BJ (cell line): ENCODE results near the gene SLC17A1. TPM values are rescaled to one million over a fixed set of nuclear protein-coding genes. Genes with fewer than 3 reads are reported as not detected.

Experiments
- CTCF ChIA-PET: fragments of 350-600 bp; formaldehyde crosslinking; extraction: SDS; loops from one replicate; lab custom pipeline; 2021; ENCODE audit warnings: antibody characterized with exemption, inconsistent platforms; lab: Yijun Ruan, JAX
- POLR2A ChIA-PET: fragments of 300-600 bp; sonication (Branson Sonifier 250); formaldehyde crosslinking; extraction: SDS; loops from one replicate; lab custom pipeline; 2021; ENCODE audit warnings: antibody characterized with exemption; lab: Charles Lee
- DNase-seq: peaks from one replicate; pipeline ENCODE4 v3.0.0-alpha.2; 2011; ENCODE audit warnings: low read depth
- H3K27me3 ChIP-seq: 2 replicates; pipeline ENCODE4 v1.6.0; 2011; ENCODE audit warnings: low read length; ENCODE audit not compliant: control insufficient read depth, insufficient read depth
- H3K36me3 ChIP-seq: 2 replicates; pipeline ENCODE4 v1.5.1; 2011; ENCODE audit warnings: low read length; ENCODE audit not compliant: control insufficient read depth, insufficient read depth
- H3K4me3 ChIP-seq: 2 replicates; pipeline ENCODE4 v1.5.1; 2011; ENCODE audit warnings: low read depth, mild to moderate bottlenecking, control low read depth, low read length
- polyA plus RNA-seq: library from polyadenylated mRNA; depleted of rRNA; stranded (reverse); fragments of >200 nt; gene quantifications from 2 replicates; pipeline ENCODE4 v1.2.3, GENCODE V29; 2011; rRNA removed
- TF ChIP-seq, protein P1 (sequence below): IDR thresholded peaks from 2 replicates; pipeline ENCODE4 v1.5.1; 2011; ENCODE audit warnings: low read depth, mild to moderate bottlenecking, control low read depth, inconsistent platforms, low read length, moderate library complexity; ENCODE audit not compliant: insufficient read depth

The SLC17A1 gene
- polyA plus RNA-seq, 1 experiment, result not detected

DNA sequence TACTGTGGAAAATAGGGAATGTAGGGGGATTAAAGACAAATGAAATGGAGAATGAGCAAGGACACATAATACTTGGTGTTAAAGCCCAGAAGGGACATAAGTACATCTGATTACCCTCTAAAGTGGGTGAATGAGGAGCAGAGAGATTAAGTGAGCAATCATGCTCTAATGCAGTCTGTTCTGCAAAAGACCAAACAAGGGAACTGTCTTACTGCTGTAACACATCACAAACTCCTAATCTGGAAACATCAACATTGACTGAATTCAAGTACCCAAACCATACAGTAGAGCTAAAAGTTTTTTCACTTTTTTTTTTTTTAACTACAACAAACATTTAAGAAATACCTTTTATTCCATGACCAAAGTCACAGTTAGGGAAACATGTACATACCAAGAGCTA is 96.6 kb downstream of the SLC17A1 start:
- H3K36me3 ChIP-seq, result no peaks in the 10 kb centered on the region
- no peak overlapping the region for H3K4me3 ChIP-seq
- ChIA-PET CTCF (no interaction called here), POLR2A (no interaction called here)
- H3K27me3 ChIP-seq, result no peaks in the 10 kb centered on the region
- TF ChIP-seq, protein P1, sequence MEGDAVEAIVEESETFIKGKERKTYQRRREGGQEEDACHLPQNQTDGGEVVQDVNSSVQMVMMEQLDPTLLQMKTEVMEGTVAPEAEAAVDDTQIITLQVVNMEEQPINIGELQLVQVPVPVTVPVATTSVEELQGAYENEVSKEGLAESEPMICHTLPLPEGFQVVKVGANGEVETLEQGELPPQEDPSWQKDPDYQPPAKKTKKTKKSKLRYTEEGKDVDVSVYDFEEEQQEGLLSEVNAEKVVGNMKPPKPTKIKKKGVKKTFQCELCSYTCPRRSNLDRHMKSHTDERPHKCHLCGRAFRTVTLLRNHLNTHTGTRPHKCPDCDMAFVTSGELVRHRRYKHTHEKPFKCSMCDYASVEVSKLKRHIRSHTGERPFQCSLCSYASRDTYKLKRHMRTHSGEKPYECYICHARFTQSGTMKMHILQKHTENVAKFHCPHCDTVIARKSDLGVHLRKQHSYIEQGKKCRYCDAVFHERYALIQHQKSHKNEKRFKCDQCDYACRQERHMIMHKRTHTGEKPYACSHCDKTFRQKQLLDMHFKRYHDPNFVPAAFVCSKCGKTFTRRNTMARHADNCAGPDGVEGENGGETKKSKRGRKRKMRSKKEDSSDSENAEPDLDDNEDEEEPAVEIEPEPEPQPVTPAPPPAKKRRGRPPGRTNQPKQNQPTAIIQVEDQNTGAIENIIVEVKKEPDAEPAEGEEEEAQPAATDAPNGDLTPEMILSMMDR, result no peak
- DNase-seq, result no peak

Other genes starting within 250 kb of the SLC17A1 start
- not detected in 2 replicates for gene SCGN, start 179.8 kb downstream of the SLC17A1 start, polyA plus RNA-seq
- gene SLC17A4, start 77.3 kb downstream of the SLC17A1 start, polyA plus RNA-seq, result not detected in 2 replicates
- gene SLC17A3, start 42.2 kb upstream of the SLC17A1 start, polyA plus RNA-seq, result not detected in 2 replicates
- not detected in 2 replicates for gene SLC17A2, start 98.6 kb upstream of the SLC17A1 start, polyA plus RNA-seq
- 4.7 and 7.7 TPM in 2 replicates for gene TRIM38, start 130.8 kb upstream of the SLC17A1 start, polyA plus RNA-seq